Measurements from ENCODE around the gene EDC3. TPM values are rescaled to one million over a fixed set of nuclear protein-coding genes. Genes with fewer than 3 reads are reported as not detected.

The EDC3 gene
- total RNA-seq, 4 donors from 2014 or later: 14.4 to 18.8 (median 17.2) TPM

- Histone ChIP-seq H3K4me3 (no peak overlapping the region), H3K36me3 (peaks cover 0 to 11% (median 0%) of the 10 kb centered on the region in 3 donors), H3K27ac (no peak overlapping the region), H3K27me3 (no peaks in the 10 kb centered on the region), H3K9me3 (no peaks in the 10 kb centered on the region), H3K4me1 (peaks cover 0 to 38% (median 9%) of the 10 kb centered on the region in 4 donors)
- DNase-seq (ENCODE audit: low spot score in 2 of 2): no peak
- 67 to 76% methylated on average over 1 of the region's 1 CpG for WGBS, 2 donors
- TF ChIP-seq POLR2A (IDR thresholded peaks at IDR 0.05) (no peak), EP300 (IDR thresholded peaks at IDR 0.05) (no peak)
- TF ChIP-seq, protein P1, sequence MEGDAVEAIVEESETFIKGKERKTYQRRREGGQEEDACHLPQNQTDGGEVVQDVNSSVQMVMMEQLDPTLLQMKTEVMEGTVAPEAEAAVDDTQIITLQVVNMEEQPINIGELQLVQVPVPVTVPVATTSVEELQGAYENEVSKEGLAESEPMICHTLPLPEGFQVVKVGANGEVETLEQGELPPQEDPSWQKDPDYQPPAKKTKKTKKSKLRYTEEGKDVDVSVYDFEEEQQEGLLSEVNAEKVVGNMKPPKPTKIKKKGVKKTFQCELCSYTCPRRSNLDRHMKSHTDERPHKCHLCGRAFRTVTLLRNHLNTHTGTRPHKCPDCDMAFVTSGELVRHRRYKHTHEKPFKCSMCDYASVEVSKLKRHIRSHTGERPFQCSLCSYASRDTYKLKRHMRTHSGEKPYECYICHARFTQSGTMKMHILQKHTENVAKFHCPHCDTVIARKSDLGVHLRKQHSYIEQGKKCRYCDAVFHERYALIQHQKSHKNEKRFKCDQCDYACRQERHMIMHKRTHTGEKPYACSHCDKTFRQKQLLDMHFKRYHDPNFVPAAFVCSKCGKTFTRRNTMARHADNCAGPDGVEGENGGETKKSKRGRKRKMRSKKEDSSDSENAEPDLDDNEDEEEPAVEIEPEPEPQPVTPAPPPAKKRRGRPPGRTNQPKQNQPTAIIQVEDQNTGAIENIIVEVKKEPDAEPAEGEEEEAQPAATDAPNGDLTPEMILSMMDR (IDR thresholded peaks at IDR 0.05): no peak
Measured at GRCh38 chr15:74692327-74692726, 3.5 kb downstream of the EDC3 start.

- DNase-seq (ENCODE audit: low spot score in 2 of 2): no peak
- Histone ChIP-seq H3K4me3 (no peak overlapping the region), H3K4me1 (no peaks in the 10 kb centered on the region), H3K9me3 (peaks cover 0 to 13% (median 0%) of the 10 kb centered on the region in 4 donors), H3K27me3 (no peaks in the 10 kb centered on the region), H3K27ac (no peak overlapping the region), H3K36me3 (peaks cover 0 to 50% (median 0%) of the 10 kb centered on the region in 3 donors)
- TF ChIP-seq EP300 (IDR thresholded peaks at IDR 0.05): no peak
- TF ChIP-seq POLR2A (IDR thresholded peaks at IDR 0.05): no peak
- TF ChIP-seq, protein P1 (IDR thresholded peaks at IDR 0.05): no peak
- 100% methylated on average over 1 of the region's 1 CpG for WGBS, 2 donors
Measured at GRCh38 chr15:74683758-74684157, 12.1 kb downstream of the EDC3 start.

DNA sequence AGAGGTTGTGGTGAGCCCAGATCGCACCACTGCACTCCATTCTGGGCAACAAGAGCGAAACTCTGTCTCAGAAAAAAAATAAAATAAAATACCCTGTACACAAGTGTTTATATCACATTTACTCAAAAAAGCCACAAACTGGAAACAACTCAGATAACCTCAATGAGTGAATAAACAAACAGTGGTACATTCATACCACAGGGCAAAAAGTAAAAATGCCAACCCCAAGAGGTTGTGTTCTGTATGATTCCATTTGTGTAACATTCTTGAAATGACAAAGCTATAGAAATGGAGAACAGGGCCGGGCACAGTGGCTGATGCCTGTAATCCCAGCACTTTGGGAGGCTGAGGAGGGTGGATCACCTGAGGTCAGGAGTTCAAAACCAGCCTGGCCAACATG, 12.9 kb downstream of the EDC3 start:
- TF ChIP-seq, protein P1 (IDR thresholded peaks at IDR 0.05): no peak
- TF ChIP-seq POLR2A (IDR thresholded peaks at IDR 0.05): no peak
- no peak for TF ChIP-seq EP300 (IDR thresholded peaks at IDR 0.05)
- Histone ChIP-seq H3K36me3 (peaks cover 0 to 49% (median 0%) of the 10 kb centered on the region in 3 donors), H3K9me3 (peaks cover 0 to 13% (median 0%) of the 10 kb centered on the region in 4 donors), H3K4me3 (no peak overlapping the region), H3K27ac (no peak overlapping the region), H3K4me1 (no peaks in the 10 kb centered on the region), H3K27me3 (no peaks in the 10 kb centered on the region)
- 87 to 89% methylated on average over 3 of the region's 3 CpGs for WGBS, 2 donors
- no peak for DNase-seq (ENCODE audit: low spot score in 2 of 2)

DNA sequence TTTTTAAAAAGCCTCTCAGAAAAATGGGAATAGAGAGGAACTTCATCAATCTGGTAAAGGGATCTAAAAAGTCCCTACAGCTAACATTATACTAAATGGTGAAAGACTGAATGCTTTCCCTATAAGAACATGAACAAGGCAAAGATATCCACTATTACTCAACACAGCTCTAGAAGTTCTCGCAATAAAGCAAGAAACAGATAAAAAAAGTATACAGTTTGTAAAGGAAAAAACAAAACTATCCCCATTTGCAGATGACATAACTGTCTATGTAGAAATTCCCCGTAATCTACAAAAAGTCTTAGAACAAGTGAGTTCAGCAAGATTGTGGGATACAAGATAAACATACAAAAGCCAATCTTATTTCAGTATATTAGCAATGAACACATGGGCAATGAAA, 15.4 kb downstream of the EDC3 start:
- H3K36me3 ChIP-seq: peaks cover 0 to 26% (median 0%) of the 10 kb centered on the region in 3 donors
- WGBS, 2 donors: 92 to 97% methylated on average over 2 of the region's 2 CpGs
- peaks cover 0 to 13% (median 0%) of the 10 kb centered on the region in 4 donors for H3K9me3 ChIP-seq
- no peaks in the 10 kb centered on the region for H3K27me3 ChIP-seq
- TF ChIP-seq EP300 (IDR thresholded peaks at IDR 0.05): no peak
- TF ChIP-seq, protein P1 (IDR thresholded peaks at IDR 0.05): no peak
- no peak for TF ChIP-seq POLR2A (IDR thresholded peaks at IDR 0.05)
- H3K4me3 ChIP-seq: no peak overlapping the region
- H3K4me1 ChIP-seq: no peaks in the 10 kb centered on the region
- no peak for DNase-seq (ENCODE audit: low spot score in 2 of 2)
- H3K27ac ChIP-seq: no peak overlapping the region

GRCh38 chr15:74676801-74677200, 19.0 kb downstream of the EDC3 start:
- no peak for DNase-seq (ENCODE audit: low spot score in 2 of 2)
- no peaks in the 10 kb centered on the region for H3K4me1 ChIP-seq
- H3K4me3 ChIP-seq: no peak overlapping the region
- H3K27me3 ChIP-seq: no peaks in the 10 kb centered on the region
- H3K9me3 ChIP-seq: no peaks in the 10 kb centered on the region
- peaks cover 0 to 28% (median 9%) of the 10 kb centered on the region in 3 donors for H3K36me3 ChIP-seq
- TF ChIP-seq POLR2A (IDR thresholded peaks at IDR 0.05) (no peak), EP300 (IDR thresholded peaks at IDR 0.05) (no peak)
- TF ChIP-seq, protein P1 (IDR thresholded peaks at IDR 0.05): no peak
- WGBS, 2 donors: 85% methylated on average over 7 of the region's 7 CpGs
- H3K27ac ChIP-seq: no peak overlapping the region
